HEK293 (cell line): ENCODE data around the gene GALNT10.

Experiments used
- CTCF ChIA-PET: fragments of 350-600 bp; formaldehyde crosslinking; extraction: SDS; loops from one replicate; lab custom pipeline; 2021; ENCODE audit warnings: antibody characterized with exemption; lab: Yijun Ruan, JAX
- POLR2A ChIA-PET: fragments of 300-600 bp; formaldehyde crosslinking; extraction: SDS; loops from one replicate; lab custom pipeline; 2020; ENCODE audit warnings: antibody characterized with exemption, inconsistent platforms; lab: Yijun Ruan, JAX
- H3K27ac ChIP-seq: fragments of 200-500 bp; sonication (Bioruptor generic); 2 replicates; pipeline ENCODE4 v1.5.1; 2014; ENCODE audit warnings: low read depth, low read length, control low read depth, inconsistent platforms; ENCODE audit errors: extremely low read depth
- H3K36me3 ChIP-seq, 2 experiments: fragments of 200-500 bp in 1 of 2; sonication (Bioruptor generic) in 1 of 2; 1 replicate in 1 of 2; 2 replicates in 1 of 2; pipeline ENCODE4 v1.5.1; 2014 to 2017; ENCODE audit warnings: inconsistent platforms in 2 of 2, low read length in 2 of 2; ENCODE audit not compliant: control insufficient read depth in 2 of 2, insufficient read depth in 1 of 2
- H3K4me1 ChIP-seq: fragments of 200-500 bp; sonication (Bioruptor generic); 2 replicates; pipeline ENCODE4 v1.5.1; 2014; ENCODE audit warnings: mild to moderate bottlenecking, low read length, inconsistent platforms; ENCODE audit not compliant: control insufficient read depth, insufficient read depth
- H3K4me3 ChIP-seq: 2 replicates; pipeline ENCODE4 v1.5.1; 2011; ENCODE audit warnings: low read depth, mild to moderate bottlenecking, control low read depth, low read length, moderate library complexity
- H3K9me3 ChIP-seq: fragments of 200-500 bp; sonication (Bioruptor generic); 2 replicates; pipeline ENCODE4 v1.5.1; 2014; ENCODE audit warnings: low read depth, low read length, inconsistent platforms; ENCODE audit not compliant: control insufficient read depth, insufficient read depth
- BCL11A ChIP-seq: fragments of 450-650 bp; formaldehyde crosslinking; IDR thresholded peaks from 2 replicates; pipeline ENCODE4 v1.5.1; 2016; ENCODE audit warnings: low read depth, missing biosample characterization, missing genetic modification characterization
- GLIS1 ChIP-seq: fragments of 450-650 bp; formaldehyde crosslinking; IDR thresholded peaks from 2 replicates; pipeline ENCODE4 v1.5.1; 2016; ENCODE audit warnings: missing biosample characterization, missing genetic modification characterization
- SP2 ChIP-seq: fragments of 450-650 bp; formaldehyde crosslinking; IDR thresholded peaks from 2 replicates; pipeline ENCODE4 v1.5.1; 2016; ENCODE audit warnings: missing biosample characterization, missing genetic modification characterization
- TRIM28 ChIP-seq: IDR thresholded peaks from 2 replicates; pipeline ENCODE4 v1.6.1; 2011; ENCODE audit warnings: low read length, control low read depth, borderline replicate concordance
- ZBTB48 ChIP-seq: fragments of 450-650 bp; formaldehyde crosslinking; IDR thresholded peaks from 2 replicates; pipeline ENCODE4 v1.5.1; 2016; ENCODE audit warnings: missing biosample characterization, missing genetic modification characterization
- ZNF121 ChIP-seq: fragments of 450-650 bp; formaldehyde crosslinking; IDR thresholded peaks from 2 replicates; pipeline ENCODE4 v1.5.1; 2016; ENCODE audit warnings: missing biosample characterization, missing genetic modification characterization
- ZNF155 ChIP-seq: fragments of 450-650 bp; formaldehyde crosslinking; IDR thresholded peaks from 2 replicates; pipeline ENCODE4 v1.5.1; 2016; ENCODE audit warnings: missing biosample characterization, missing genetic modification characterization
- ZNF202 ChIP-seq: fragments of 450-650 bp; formaldehyde crosslinking; IDR thresholded peaks from 2 replicates; pipeline ENCODE4 v1.5.1; 2016; ENCODE audit warnings: missing biosample characterization, missing genetic modification characterization, borderline replicate concordance
- ZNF280C ChIP-seq: fragments of 450-650 bp; formaldehyde crosslinking; IDR thresholded peaks from 2 replicates; pipeline ENCODE4 v1.5.1; 2016; ENCODE audit warnings: missing biosample characterization, missing genetic modification characterization
- ZNF292 ChIP-seq: fragments of 450-650 bp; formaldehyde crosslinking; IDR thresholded peaks from 2 replicates; pipeline ENCODE4 v1.5.1; 2016; ENCODE audit warnings: low read depth, missing biosample characterization, missing genetic modification characterization, borderline replicate concordance
- ZNF37A ChIP-seq: fragments of 450-650 bp; IDR thresholded peaks from 2 replicates; pipeline ENCODE4 v1.5.1; 2018; ENCODE audit warnings: missing biosample characterization, missing genetic modification characterization
- ZNF510 ChIP-seq: fragments of 450-650 bp; formaldehyde crosslinking; IDR thresholded peaks from 2 replicates; pipeline ENCODE4 v1.5.1; 2018; ENCODE audit warnings: mild to moderate bottlenecking, missing genetic modification characterization, missing biosample characterization; ENCODE audit not compliant: insufficient replicate concordance
- ZNF548 ChIP-seq: fragments of 450-650 bp; formaldehyde crosslinking; IDR thresholded peaks from 2 replicates; pipeline ENCODE4 v1.5.1; 2016; ENCODE audit warnings: missing biosample characterization, missing genetic modification characterization
- ZNF571 ChIP-seq: fragments of 450-650 bp; formaldehyde crosslinking; IDR thresholded peaks from 2 replicates; pipeline ENCODE4 v1.5.0; 2017; ENCODE audit warnings: missing biosample characterization, missing genetic modification characterization
- ZNF600 ChIP-seq: fragments of 450-650 bp; formaldehyde crosslinking; IDR thresholded peaks from 2 replicates; pipeline ENCODE4 v1.5.1; 2016; ENCODE audit warnings: missing biosample characterization, missing genetic modification characterization
- ZNF654 ChIP-seq: fragments of 450-650 bp; formaldehyde crosslinking; IDR thresholded peaks from 2 replicates; pipeline ENCODE4 v1.5.1; 2016; ENCODE audit warnings: low read depth, missing biosample characterization, missing genetic modification characterization
- ZNF658 ChIP-seq: fragments of 450-650 bp; formaldehyde crosslinking; IDR thresholded peaks from 2 replicates; pipeline ENCODE4; 2016; ENCODE audit warnings: missing biosample characterization, missing genetic modification characterization
- ZNF664 ChIP-seq: fragments of 450-650 bp; formaldehyde crosslinking; IDR thresholded peaks from 2 replicates; pipeline ENCODE4 v1.5.1; 2016; ENCODE audit warnings: missing biosample characterization, missing genetic modification characterization
- ZNF768 ChIP-seq: fragments of 450-650 bp; formaldehyde crosslinking; IDR thresholded peaks from 2 replicates; pipeline ENCODE4 v1.5.1; 2018; ENCODE audit warnings: missing biosample characterization, mild to moderate bottlenecking, missing genetic modification characterization
- TF ChIP-seq, protein P1 (sequence below): fragments of 450-650 bp; formaldehyde crosslinking; IDR thresholded peaks from 2 replicates; pipeline ENCODE4 v1.5.1; 2016; ENCODE audit warnings: missing biosample characterization, missing genetic modification characterization, low read depth
- TF ChIP-seq, protein P2 (sequence below): fragments of 450-650 bp; formaldehyde crosslinking; conservative IDR thresholded peaks from 2 replicates; pipeline ENCODE4 v1.5.1; 2016; ENCODE audit warnings: low read depth, missing biosample characterization, missing genetic modification characterization

The GALNT10 gene

GRCh38 chr5:154267516-154267915 is 77.0 kb downstream of the GALNT10 start:
- POLR2A ChIA-PET, result no interaction called here
- CTCF ChIA-PET, result no interaction called here
- Histone ChIP-seq H3K4me3 (no peak overlapping the region), H3K36me3 (no peaks in the 10 kb centered on the region), H3K9me3 (no peaks in the 10 kb centered on the region), H3K4me1 (no peaks in the 10 kb centered on the region; the same call in 1 of the 2 replicates), H3K27ac (no peak overlapping the region)
- TF ChIP-seq ZNF664 (tag by site-specific recombination) (no peak), ZNF548 (tag by site-specific recombination) (no peak), ZNF121 (no peak)

DNA sequence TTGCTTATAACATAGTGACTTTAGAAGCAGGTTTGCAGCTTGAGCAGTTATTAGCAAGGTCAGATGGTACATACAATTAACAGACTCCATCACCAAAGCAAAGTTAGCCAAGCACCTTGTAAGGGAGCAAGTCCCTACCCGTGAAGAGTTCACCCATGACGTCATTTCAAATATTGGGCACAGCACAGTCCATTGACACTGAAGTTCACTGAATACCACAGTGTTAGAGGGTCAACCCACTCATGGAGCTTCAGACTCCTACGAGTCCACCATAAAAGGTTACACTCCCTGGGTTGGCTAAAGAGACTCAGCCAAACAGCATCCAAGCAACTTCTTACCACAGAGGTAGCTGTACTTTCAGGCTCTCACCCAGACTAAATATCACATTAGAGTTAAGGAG is 77.5 kb downstream of the GALNT10 start:
- Histone ChIP-seq H3K36me3 (no peaks in the 10 kb centered on the region), H3K4me1 (no peaks in the 10 kb centered on the region; the same call in 1 of the 2 replicates), H3K4me3 (no peak overlapping the region), H3K9me3 (no peaks in the 10 kb centered on the region), H3K27ac (no peak overlapping the region)
- ChIA-PET CTCF (no interaction called here), POLR2A (no interaction called here)
- TF ChIP-seq, protein P1, sequence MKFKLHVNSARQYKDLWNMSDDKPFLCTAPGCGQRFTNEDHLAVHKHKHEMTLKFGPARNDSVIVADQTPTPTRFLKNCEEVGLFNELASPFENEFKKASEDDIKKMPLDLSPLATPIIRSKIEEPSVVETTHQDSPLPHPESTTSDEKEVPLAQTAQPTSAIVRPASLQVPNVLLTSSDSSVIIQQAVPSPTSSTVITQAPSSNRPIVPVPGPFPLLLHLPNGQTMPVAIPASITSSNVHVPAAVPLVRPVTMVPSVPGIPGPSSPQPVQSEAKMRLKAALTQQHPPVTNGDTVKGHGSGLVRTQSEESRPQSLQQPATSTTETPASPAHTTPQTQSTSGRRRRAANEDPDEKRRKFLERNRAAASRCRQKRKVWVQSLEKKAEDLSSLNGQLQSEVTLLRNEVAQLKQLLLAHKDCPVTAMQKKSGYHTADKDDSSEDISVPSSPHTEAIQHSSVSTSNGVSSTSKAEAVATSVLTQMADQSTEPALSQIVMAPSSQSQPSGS (tag by site-specific recombination), result peak; percentile 62; the same call in 1 of the 2 replicates
- TF ChIP-seq ZNF280C (tag by site-specific recombination), result no peak

DNA sequence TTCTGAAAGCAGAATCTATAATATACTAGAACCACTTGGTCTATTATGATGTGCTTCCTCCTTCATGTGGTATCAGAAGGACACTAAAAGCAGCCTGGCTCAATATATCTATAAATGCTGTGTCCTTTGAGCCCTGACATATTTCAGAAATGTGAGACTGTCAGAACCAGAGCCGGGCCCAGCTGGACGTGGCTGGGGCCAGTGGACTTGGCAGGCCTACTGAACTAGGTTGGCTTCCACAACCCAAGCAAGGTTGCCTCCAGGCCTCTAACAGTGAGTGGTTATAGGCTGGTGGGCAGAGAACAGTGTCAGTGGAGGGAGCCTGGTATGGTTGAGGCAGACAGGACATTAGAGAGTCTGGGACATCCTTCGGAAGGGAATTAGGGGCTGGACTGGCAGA is 78.9 kb downstream of the GALNT10 start:
- Histone ChIP-seq H3K36me3 (no peaks in the 10 kb centered on the region), H3K9me3 (no peaks in the 10 kb centered on the region), H3K4me3 (no peak overlapping the region), H3K27ac (no peak overlapping the region), H3K4me1 (no peaks in the 10 kb centered on the region; the same call in 1 of the 2 replicates)
- ChIA-PET POLR2A (no interaction called here), CTCF (no interaction called here)
- TF ChIP-seq GLIS1 (tag by site-specific recombination) (no peak), SP2 (no peak), ZNF155 (tag by site-specific recombination) (no peak), ZNF654 (tag by site-specific recombination) (no peak)

GRCh38 chr5:154271466-154271865 is 80.9 kb downstream of the GALNT10 start:
- Histone ChIP-seq H3K36me3 (no peaks in the 10 kb centered on the region), H3K4me1 (no peaks in the 10 kb centered on the region; the same call in 1 of the 2 replicates), H3K9me3 (no peaks in the 10 kb centered on the region), H3K27ac (no peak overlapping the region), H3K4me3 (no peak overlapping the region)
- ChIA-PET POLR2A (no interaction called here), CTCF (interaction anchor here (0.5 kb wide), 1 partner anchor 1151 kb away, joined by 5 read pairs; no protein-coding TSS in a partner anchor)
- no peak for TF ChIP-seq ZNF658
- TF ChIP-seq ZNF510 (tag by site-specific recombination), result no peak
- no peak for TF ChIP-seq TRIM28
- no peak for TF ChIP-seq ZNF202 (tag by site-specific recombination)
- no peak for TF ChIP-seq BCL11A
- TF ChIP-seq ZBTB48 (tag by site-specific recombination), result no peak
- no peak for TF ChIP-seq ZNF37A (tag by site-specific recombination)
- TF ChIP-seq, protein P2, sequence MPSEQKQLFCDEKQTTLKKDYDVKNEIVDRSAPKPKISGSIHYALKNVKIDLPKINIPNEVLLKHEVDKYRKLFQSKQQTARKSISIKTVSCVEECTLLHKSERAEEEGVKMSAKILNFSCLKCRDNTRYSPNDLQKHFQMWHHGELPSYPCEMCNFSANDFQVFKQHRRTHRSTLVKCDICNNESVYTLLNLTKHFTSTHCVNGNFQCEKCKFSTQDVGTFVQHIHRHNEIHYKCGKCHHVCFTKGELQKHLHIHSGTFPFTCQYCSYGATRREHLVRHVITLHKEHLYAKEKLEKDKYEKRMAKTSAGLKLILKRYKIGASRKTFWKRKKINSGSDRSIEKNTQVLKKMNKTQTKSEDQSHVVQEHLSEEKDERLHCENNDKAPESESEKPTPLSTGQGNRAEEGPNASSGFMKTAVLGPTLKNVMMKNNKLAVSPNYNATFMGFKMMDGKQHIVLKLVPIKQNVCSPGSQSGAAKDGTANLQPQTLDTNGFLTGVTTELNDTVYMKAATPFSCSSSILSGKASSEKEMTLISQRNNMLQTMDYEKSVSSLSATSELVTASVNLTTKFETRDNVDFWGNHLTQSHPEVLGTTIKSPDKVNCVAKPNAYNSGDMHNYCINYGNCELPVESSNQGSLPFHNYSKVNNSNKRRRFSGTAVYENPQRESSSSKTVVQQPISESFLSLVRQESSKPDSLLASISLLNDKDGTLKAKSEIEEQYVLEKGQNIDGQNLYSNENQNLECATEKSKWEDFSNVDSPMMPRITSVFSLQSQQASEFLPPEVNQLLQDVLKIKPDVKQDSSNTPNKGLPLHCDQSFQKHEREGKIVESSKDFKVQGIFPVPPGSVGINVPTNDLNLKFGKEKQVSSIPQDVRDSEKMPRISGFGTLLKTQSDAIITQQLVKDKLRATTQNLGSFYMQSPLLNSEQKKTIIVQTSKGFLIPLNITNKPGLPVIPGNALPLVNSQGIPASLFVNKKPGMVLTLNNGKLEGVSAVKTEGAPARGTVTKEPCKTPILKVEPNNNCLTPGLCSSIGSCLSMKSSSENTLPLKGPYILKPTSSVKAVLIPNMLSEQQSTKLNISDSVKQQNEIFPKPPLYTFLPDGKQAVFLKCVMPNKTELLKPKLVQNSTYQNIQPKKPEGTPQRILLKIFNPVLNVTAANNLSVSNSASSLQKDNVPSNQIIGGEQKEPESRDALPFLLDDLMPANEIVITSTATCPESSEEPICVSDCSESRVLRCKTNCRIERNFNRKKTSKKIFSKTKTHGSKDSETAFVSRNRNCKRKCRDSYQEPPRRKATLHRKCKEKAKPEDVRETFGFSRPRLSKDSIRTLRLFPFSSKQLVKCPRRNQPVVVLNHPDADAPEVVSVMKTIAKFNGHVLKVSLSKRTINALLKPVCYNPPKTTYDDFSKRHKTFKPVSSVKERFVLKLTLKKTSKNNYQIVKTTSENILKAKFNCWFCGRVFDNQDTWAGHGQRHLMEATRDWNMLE (tag by site-specific recombination), result no peak
- no peak for TF ChIP-seq ZNF548 (tag by site-specific recombination)
- TF ChIP-seq ZNF768 (tag by site-specific recombination), result no peak
- no peak for TF ChIP-seq ZNF292 (tag by site-specific recombination)
- no peak for TF ChIP-seq ZNF571 (tag by site-specific recombination)
- no peak for TF ChIP-seq ZNF600
